ENCODE results near the gene RABEP2.
"Not testable (repeated sequence)": the region's sequence is repeated elsewhere in the genome, so short reads cannot be mapped to it uniquely, and the experiment has no call there.

RABEP2 gene

DNA sequence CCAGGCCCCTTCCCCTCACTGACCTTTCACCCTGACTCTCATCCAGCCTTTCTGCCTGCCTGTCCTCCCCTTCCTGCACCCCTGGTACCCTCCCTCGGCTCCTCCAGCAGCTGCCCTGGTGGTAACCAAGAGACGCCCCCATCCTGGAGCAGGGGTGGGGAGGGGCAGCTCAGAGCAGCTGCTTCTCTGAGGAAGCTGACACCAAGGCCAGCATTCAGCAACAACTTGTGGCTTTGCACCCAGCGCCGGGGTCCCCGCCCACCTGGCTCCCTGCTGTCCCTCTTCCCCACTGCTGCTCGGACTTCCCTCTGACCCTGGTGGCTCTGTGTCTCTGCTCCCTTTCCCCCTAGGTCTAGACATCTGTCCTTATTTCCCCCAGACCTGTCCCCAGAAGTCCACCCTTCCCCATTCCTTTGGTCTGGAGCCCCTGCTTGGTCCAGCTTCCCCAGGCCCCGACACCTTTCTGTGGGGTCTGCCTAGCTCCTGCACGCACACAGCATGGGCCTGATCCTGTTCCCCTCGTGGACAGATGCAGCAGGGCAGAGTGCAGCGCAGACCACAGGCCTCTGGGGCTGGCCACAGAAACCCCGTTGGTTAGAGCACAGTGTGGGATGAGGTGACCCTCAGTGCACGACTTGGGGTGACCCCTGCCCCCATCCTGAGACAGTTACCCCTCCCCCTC is 47.9 kb downstream of the RABEP2 start:
- DNase-seq = no peak

DNA sequence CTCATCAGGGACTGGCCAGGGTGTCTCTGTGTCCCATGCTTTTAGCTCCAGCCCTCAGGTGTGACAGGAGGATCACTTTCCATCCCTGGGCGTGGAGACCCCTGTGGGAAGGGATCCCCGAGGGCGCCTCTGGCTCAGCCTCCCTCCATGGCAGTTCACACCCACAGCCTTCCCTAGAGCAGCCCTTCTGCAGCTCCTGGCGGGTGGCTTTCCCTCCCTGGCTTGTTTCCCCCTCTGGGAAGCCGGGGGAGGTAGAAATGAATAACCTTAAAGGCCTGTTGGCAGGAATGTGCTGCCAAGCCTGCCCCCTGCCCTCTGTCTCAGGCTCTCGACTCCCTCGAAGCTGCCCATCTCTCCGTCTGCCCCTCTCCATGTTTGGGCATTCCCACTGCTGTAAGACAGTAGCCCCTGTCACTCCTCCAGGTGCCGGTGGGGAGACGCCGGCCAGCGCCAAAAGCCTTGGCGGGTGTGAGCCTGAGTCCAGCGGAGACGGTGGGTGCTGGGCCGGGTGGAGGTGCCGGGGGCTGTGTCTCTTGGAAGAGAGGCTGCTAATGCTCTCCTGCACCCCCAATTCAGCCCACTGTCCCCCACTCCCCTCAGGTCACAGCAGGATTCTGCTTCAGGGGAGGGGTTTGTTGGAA is 48.9 kb downstream of the RABEP2 start:
- DNase-seq = no peak

DNA sequence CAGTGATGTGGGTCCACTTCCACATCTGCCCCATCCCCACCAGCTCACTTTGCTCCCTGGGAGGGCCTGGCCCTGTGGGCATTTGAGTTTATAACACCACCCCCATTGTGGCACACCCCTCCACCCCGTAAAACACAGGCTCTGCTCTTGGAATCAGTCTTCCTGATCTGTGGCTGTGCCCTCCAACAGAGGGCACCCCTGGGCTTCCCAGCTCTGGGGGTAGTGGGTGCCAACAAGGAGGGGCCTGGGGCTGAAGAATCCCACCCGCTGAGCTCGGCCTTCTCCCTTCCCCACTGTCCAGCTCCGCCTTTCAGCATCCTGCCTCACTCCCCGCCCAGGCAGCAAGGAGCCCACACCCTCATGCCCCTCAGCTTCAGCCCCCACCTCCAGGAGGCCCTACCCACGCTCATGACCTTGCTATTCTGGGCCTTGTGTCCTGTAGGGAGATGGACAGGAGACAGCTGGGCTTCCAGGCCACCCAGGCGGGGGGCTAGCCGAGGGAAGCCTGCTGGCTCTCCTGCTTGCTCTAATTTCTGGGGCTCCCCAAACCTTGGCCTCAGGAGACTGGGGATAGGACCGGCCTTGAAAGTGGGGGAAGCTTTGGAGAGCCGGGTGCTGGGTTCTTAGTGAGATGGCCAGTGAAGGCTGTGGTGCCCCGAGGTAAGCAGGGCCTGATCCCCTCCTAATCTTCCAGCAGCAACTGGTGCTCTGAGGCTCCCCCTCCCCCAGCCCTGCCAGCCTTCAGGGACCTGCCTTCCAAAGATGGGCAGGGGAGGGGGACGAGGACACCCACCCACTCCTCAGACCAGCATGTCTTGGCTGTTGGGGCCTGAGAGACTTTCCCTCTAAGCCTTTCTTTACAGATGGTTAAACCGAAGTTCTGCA is 49.7 kb downstream of the RABEP2 start:
- no peak for DNase-seq

DNA sequence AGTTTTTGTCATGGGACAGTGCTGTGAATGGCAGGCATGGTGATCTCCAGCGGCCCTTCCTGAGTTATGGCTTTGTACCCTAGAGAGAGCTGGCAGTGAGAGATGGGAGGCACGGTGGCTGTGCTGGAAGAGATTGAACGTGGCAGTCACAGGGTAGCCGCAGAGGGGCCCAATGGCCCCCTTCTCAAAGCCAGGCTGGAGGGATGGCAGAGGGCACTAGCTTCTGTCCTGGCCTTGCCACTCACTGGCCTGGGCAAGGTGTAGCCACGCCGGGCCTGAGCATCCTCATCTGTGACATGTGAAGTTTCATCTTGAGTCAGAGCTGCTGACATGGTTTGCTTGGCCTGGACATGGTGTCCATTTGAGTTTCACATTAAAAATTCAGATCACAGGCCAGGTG is 50.6 kb downstream of the RABEP2 start:
- no peak for DNase-seq

DNA sequence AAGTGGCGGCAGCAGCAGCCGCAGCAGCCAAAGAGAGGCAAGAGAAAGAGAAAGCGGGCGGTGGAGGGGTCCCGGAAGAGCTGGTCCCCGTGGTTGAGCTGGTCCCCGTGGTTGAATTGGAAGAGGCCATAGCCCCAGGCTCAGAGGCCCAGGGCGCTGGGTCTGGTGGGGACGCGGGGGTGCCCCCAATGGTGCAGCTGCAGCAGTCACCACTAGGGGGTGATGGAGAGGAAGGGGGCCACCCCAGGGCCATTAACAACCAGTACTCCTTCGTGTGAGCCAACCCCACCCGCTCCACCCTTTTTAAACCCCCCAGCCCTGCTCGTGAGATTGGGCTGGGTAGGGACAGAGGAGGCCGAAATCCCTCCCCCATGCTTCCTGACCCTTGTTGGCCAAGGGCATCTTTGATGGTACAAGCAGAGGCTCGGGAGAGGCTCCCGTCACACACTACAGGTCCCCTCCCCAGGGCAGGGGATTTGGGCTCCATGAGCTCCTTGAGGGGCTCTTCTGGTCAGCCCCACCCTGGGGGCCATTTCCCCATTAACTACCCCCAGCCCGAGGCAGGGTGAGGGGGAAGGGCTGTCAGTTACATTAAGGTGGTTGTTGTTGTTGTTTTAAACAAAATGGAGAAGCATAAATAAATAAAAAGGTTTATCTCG is 51.4 kb downstream of the RABEP2 start:
- peak; percentile 23 for DNase-seq

DNA sequence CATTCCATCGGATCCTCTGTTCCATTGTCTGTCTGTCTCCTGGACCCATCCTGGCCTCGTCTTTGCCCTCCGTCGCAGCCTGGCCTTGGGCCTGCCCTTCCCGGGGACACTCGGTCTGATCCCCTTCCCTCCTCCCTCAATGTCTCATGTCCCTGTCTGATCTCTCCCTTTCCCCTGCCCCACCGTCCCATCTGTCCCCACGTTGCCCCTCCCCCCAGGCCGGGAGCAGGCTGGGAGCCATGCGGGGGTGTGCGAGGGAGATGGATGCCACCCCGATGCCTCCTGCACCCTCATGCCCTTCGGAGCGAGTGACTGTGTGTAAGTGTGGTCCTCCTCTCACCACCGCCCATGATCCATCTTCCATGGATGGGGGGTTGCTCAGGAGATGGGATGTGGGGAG is 52.1 kb downstream of the RABEP2 start:
- DNase-seq = no peak

DNA sequence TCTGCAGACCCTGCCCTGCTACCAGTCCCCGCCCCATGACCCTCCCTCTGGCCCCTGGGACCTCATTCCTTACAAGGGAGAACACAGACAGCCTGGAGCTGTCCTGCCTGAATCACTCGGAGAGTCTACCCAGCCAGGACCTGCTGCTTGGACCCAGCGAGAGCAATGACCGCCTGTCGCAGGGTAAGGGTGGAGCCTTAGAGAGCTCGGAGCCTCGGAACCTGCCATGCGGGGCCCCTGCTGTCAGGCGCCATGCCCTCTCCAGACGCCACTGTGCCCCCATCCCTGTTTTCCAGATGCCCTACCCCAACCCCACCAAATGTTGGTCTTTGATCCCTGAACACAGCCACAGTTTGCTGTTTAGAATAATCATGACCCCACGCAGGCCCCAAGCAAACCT is 55.8 kb downstream of the RABEP2 start:
- DNase-seq = no peak

DNA sequence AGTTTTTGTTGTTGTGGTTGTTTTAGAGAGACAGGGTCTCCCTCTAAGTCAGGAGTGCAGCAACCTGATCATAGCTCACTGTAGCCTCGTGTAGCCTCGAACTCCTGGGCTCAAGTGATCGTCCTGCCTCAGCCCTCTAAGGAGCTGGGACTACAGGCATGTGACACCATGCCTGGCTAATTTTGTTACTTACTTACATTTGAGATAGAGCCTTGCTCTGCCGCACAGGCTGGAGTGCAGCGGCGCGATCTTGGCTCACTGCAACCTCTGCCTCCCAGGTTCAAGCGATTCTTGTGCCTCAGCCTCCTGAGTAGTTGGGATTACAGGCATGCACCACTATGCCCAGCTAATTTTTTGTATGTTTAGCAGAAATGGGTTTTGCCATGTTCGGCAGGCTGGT is 57.4 kb downstream of the RABEP2 start:
- DNase-seq = not testable (repeated sequence)

DNA sequence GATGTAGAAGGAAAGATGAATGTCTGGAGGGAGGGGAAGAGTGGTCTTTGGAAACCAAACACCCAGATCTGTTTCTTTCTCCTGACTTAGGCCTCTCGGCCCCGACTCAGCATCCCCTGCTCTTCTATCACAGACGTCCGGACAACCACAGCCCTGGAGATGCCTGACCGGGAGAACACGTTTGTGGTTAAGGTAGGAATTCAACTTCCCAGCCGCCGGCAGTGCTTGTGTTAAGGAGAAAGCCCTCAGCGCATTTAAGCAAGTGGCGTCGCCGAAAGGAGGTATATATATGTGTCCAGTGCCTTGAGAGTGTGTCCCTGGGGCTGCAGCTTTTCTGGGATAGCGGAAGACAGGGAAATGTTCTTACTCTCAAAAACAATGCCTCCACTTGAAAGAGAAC is 57.8 kb downstream of the RABEP2 start:
- no peak for DNase-seq

DNA sequence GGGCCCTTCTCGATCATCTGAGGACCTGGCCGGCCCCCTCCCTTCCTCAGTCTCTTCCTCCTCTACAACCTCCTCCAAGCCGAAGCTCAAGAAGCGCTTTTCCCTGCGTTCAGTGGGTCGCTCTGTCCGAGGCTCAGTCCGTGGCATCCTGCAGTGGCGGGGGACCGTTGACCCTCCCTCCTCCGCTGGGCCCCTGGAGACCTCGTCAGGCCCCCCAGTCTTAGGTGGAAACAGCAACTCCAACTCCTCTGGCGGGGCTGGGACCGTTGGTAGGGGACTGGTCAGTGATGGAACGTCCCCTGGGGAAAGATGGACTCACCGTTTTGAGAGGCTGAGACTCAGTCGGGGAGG is 58.6 kb downstream of the RABEP2 start:
- DNase-seq = no peak

DNA sequence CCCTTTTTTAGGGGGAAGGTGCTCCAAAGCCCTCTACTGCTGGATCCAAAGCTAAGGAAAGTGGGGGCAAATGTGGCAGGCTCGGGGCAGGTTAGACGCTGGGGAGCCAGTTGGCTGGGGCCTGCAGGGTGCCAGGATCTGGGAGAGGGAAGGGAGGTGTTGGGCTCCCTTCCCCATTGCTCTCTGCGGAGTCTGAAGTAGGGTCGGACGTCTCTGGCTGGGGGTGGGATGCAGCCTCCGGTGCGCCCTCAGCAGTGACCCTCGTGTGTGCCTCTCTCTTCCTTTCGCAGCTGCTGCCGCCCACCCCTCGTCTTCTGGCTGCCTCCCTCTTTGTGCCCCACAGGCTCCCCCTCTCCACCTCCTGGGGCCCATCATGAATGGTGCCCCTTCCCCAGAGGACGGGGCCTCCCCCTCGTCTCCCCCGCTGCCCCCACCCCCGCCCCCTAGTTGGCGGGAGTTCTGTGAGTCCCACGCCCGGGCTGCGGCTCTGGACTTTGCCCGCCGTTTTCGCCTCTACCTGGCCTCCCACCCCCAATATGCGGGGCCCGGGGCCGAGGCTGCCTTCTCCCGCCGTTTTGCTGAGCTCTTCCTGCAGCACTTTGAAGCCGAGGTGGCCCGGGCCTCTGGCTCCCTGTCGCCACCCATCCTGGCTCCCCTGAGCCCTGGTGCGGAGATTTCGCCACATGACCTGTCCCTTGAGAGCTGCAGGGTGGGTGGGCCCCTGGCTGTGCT is 59.1 kb downstream of the RABEP2 start:
- no peak for DNase-seq

DNA sequence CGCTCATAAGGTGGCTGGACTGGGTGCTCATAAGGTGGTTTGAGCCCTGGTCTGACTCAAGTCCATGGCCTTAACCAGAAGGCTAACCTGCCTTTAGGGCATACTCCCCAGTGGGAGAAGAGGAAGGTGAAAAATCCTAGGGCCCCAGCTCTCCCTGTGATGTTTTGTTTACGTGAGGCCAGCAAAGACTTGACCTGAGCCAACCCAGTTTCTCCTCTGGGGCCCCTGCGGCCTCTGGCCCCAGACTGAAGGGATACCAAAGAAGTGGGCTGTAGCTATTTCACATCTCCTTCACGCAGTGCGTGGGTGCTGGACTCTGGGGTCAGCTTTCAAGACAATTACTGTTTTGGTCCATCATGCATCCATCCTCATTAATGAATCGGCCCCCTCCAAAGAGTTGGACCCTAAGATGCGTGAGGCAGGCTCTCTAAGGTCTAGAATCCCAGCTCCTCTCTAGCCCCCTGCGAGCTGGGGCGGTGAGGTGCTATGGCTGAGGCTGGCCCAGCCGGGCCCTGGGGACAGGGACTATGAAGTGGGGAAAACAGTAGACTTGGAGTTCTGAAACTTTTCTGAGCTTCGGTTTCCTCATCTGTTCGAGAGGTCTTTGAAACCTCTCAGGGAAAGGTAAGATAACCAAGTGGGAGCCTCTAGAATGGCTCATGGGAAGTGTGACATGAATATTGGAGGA is 59.9 kb downstream of the RABEP2 start:
- DNase-seq = no peak

DNA sequence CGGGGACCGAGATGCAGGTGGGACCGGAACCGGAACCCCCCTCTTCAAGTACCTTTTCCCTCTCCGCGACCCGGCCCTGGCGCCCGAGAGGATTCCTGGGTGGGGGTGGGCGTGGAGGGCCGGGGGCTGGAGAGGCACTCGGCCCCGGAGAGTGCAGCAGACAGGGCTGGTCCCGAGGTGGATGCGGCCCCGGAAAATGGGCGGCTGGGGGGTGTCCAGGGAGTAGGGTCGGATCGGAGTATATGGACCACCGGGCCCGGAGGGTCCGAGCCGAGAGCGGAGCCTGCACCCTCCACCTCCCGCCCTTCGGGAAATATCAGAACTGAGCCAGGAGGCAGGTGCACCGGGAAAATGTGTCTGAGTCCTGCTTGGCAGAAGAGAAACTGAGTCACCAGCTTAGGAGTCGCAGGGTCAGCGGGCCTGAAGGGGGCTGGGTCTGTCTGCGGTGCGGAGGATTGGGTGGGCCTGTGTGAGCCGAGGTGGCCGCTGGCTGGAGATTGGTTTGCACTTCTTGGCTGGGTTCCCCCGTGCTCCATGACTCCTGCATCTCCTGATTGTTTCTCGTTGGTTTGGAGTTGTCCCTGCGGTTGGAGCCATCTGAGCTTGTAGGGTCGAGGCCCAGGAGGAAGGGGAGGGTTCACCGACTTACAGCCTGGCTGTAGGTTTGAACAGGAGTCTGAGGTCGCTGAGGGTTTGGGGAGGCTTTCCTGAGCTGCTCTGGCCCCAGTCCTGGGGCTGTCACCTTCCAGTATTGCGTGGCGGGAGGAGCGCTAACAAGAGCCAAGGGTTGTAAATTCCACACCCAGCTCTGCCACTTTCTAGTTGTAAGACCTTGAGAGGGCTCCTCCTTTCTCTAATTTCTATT is 60.9 kb downstream of the RABEP2 start:
- DNase-seq = no peak

DNA sequence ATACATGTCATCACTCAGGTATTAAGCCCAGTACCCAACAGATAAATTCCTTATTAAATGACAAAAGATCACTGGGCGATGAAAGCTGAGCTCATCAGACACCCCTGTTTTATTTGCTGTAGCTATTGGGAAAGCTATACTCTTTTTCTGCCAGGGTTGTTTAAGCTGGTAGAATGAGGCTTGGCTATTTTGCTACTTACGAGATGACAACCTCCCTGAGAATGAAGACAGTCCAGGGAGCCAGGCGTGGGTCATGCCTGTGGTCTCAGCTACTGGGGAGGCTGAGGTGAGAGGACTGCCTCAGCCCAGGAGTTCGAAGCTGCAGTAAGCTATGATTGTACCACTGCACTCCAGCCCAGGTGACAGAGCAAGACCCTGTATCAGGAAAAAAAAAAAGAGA is 65.7 kb downstream of the RABEP2 start:
- no peak for DNase-seq

DNA sequence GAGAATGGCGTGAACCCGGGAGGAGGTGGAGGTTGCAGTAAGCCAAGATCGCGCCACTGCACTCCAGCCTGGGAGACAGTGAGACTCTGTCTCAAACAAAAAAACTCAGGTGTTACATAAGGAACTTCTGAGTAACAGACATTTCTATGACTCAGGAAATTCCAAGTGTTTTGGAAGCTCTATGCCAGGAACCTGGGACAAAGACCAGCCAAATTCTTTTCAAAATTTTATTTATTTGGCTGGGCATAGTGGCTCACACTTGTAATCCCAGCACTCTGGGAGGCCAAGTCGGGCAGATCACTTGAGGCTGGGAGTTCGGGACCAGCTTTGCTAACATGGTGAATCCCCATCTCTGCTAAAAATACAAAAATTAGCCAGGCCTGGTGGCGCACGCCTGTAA is 66.6 kb downstream of the RABEP2 start:
- DNase-seq = no peak

Data from GDM1 (cell line).